Uterus (tissue), 2 donors: Measurements from ENCODE around the gene EPB42.

Experiments used
- CTCF ChIP-seq, 4 experiments: fragments of 200-600 bp in 2 of 4; fragments of 450-650 bp in 2 of 4; sonication (generic) in 2 of 4; IDR thresholded peaks; one replicate each; pipeline ENCODE4 v1.5.1; 2016 to 2019; ENCODE audit warnings: antibody characterized with exemption in 4 of 4, mild to moderate bottlenecking in 2 of 4, moderate library complexity in 1 of 4
- POLR2A ChIP-seq, 2 donors: fragments of 450-650 bp; IDR thresholded peaks; one replicate each; pipeline ENCODE4 v1.6.1; 2016; ENCODE audit warnings: antibody characterized with exemption in 2 of 2, mild to moderate bottlenecking in 1 of 2, moderate library complexity in 1 of 2

- TF ChIP-seq CTCF (IDR thresholded peaks at IDR 0.05): no peak
- no peak for TF ChIP-seq POLR2A (IDR thresholded peaks at IDR 0.05)
Observed at GRCh38 chr15:43250785-43251184, 30.0 kb upstream of the EPB42 start.
